Fibroblast of lung (primary cell): Measurements from ENCODE around the gene SIT1.

ENCODE experiments used
- EZH2 ChIP-seq: IDR thresholded peaks from 2 replicates; pipeline ENCODE4 v1.5.1; 2012; ENCODE audit warnings: low read length, control low read depth, mild to moderate bottlenecking; ENCODE audit errors: missing control alignments
- TF ChIP-seq, protein P1 (sequence below), 2 donors: IDR thresholded peaks in 1 of 2; conservative IDR thresholded peaks in 1 of 2; 1 replicate in 1 of 2; 2 replicates in 1 of 2; pipeline ENCODE4 v1.5.1; 2011 to 2012; ENCODE audit warnings: low read length in 2 of 2, control low read depth in 1 of 2, inconsistent platforms in 1 of 2, low read depth in 1 of 2, mild to moderate bottlenecking in 1 of 2

DNA sequence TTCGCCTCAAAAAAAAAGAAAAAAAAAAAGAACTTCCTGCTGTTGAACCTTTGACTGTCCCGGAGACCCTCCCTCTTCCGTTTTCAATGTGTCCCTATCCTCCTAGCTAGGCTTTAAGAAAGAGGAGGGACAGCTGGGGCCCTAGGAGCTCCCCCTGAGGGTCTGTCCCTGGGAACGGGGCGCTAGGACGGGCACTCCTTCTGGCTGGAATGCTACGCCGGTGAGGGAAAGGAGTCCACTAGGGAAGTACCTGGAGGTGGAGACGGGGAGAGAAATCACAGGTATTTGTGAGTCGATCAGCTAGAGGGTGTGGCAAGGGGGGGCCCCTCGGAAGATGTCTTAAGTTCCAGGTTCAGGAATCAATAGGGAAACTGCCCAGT, 4.6 kb downstream of the SIT1 start:
- TF ChIP-seq, protein P1, sequence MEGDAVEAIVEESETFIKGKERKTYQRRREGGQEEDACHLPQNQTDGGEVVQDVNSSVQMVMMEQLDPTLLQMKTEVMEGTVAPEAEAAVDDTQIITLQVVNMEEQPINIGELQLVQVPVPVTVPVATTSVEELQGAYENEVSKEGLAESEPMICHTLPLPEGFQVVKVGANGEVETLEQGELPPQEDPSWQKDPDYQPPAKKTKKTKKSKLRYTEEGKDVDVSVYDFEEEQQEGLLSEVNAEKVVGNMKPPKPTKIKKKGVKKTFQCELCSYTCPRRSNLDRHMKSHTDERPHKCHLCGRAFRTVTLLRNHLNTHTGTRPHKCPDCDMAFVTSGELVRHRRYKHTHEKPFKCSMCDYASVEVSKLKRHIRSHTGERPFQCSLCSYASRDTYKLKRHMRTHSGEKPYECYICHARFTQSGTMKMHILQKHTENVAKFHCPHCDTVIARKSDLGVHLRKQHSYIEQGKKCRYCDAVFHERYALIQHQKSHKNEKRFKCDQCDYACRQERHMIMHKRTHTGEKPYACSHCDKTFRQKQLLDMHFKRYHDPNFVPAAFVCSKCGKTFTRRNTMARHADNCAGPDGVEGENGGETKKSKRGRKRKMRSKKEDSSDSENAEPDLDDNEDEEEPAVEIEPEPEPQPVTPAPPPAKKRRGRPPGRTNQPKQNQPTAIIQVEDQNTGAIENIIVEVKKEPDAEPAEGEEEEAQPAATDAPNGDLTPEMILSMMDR (conservative IDR thresholded peaks at IDR 0.05 in 1 of 2, IDR thresholded peaks at IDR 0.05 in 1 of 2; ENCODE audit: low read depth in 1 of 2, low read length in 2 of 2) = peak in 1 of 2 donors; percentile 19
- no peak for TF ChIP-seq EZH2
